GM12892 (cell line): ENCODE data around the gene DRG2.

Experiments used
- POLR2A ChIP-seq: IDR thresholded peaks from 2 replicates; pipeline ENCODE4 v1.6.1; 2011; ENCODE audit warnings: low read depth, low read length, control low read depth
- TAF1 ChIP-seq: IDR thresholded peaks from 2 replicates; pipeline ENCODE4 v1.6.1; 2011; ENCODE audit warnings: low read depth, mild to moderate bottlenecking, control low read depth, low read length, borderline replicate concordance

- TF ChIP-seq POLR2A, result no peak
- no peak for TF ChIP-seq TAF1
Measured at GRCh38 chr17:18143044-18143936, 55.5 kb downstream of the DRG2 start.
